ENCODE measurements around the gene SUPV3L1.

- TF ChIP-seq, protein P1, sequence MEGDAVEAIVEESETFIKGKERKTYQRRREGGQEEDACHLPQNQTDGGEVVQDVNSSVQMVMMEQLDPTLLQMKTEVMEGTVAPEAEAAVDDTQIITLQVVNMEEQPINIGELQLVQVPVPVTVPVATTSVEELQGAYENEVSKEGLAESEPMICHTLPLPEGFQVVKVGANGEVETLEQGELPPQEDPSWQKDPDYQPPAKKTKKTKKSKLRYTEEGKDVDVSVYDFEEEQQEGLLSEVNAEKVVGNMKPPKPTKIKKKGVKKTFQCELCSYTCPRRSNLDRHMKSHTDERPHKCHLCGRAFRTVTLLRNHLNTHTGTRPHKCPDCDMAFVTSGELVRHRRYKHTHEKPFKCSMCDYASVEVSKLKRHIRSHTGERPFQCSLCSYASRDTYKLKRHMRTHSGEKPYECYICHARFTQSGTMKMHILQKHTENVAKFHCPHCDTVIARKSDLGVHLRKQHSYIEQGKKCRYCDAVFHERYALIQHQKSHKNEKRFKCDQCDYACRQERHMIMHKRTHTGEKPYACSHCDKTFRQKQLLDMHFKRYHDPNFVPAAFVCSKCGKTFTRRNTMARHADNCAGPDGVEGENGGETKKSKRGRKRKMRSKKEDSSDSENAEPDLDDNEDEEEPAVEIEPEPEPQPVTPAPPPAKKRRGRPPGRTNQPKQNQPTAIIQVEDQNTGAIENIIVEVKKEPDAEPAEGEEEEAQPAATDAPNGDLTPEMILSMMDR (conservative IDR thresholded peaks at IDR 0.05; ENCODE audit: low read depth, low read length), result no peak
- TF ChIP-seq EZH2 (IDR thresholded peaks at IDR 0.05; ENCODE audit: low read length, unreplicated experiment) (no peak), EZH2phosphoT487 (IDR thresholded peaks at IDR 0.05; ENCODE audit: borderline replicate concordance, low read length) (no peak)
Measured at GRCh38 chr10:69242852-69243212, 62.8 kb downstream of the SUPV3L1 start.

All from PC-3 (cell line).